D341Med (cell line): Measurements from ENCODE around the gene NOX3.

Experiments
- DNase-seq: peaks from one replicate; pipeline ENCODE4 v3.0.0; 2012; ENCODE audit warnings: low spot score

Gene NOX3

DNA sequence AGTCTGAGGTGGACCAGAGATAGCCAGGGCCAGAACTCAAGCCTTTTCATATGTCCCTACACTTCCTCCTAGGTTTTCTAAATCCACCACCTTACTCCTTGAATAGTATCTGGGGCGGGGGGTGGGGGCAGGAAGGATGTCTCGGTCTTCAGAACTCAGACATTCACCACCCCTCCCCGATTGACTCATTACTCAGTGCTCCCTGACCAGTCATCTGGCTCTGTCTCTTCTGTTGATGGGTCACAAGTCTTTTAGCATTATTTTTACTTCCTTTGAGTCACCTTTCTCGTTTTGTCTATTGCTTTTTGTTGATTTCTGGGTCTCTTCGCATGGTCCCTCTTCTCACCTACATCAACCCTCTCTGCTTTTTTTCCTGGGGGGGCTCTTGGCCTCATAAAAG is 23.3 kb downstream of the NOX3 start:
- DNase-seq = no peak

DNA sequence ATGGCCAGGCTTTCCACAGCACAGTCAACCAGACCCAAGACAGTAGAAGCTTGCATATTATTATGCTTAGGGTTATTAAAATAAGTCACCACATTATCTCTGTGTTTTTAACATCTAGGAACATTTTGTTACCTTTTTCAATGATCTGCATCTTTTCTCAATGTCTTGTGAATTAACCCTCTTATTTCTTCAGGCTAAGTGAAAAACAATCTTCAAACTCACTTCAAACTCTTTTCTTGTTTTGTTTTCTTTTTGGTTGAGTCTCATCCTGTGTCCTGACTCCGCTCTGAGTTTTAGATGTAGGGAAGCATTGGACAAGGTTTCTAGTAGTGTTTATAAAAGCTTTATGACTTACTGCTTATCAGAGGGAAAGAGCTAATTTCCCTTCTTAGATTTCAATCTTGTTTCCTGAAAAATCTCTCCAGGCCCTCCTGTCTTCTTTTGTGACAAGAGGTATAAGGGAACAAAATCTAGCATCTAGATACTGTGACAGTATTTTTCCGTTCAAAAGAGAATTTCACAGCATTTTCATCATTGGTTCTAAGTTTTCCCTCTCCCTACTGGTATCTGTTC is 26.2 kb downstream of the NOX3 start:
- no peak for DNase-seq

DNA sequence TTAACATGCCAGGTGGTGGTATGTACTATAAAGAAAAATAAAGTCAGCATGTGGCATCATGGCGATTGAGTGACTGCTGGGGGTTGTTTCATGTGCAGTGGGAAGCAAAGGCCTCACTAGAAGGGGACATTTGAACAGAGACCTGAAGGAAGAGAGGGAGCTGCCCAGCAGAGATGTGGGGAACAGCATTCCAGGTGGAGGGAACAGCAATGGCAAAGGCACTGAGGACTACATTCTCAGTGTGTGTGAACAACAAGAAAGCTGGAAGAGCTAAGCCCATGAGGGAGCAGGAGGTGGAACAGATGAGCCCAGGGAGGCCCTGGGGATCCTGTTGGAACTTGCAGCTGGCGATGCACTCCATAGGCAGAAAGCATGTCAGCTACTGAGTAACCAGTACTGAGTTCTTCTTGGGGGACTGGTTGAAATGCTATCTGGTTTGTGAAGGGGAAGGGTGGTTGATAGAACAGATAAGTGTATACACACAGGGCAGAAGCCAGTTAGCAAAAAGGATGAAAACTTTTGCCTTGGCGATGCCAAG is 29.2 kb downstream of the NOX3 start:
- no peak for DNase-seq

GRCh38 chr6:155424181-155424580 is 31.5 kb downstream of the NOX3 start:
- no peak for DNase-seq

GRCh38 chr6:155422635-155423034 is 33.0 kb downstream of the NOX3 start:
- no peak for DNase-seq

DNA sequence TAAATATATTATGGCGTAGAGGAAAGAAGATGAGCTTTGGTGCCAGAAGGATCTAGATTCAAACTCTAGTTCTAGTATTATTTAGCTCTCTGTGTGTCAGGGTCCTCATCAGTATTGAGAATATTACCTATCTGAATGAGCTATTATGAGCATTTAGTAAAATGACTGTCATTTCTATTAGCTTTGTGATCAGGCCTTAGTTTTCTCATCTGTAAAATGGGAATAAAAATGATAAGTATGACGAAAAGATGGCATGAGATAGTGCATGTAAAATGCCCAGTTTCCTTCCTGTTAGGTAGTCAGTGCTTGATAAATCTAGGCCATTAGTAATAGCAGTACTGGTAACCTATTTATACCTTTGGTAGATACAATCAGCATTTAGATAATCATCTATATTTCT is 35.1 kb downstream of the NOX3 start:
- no peak for DNase-seq

DNA sequence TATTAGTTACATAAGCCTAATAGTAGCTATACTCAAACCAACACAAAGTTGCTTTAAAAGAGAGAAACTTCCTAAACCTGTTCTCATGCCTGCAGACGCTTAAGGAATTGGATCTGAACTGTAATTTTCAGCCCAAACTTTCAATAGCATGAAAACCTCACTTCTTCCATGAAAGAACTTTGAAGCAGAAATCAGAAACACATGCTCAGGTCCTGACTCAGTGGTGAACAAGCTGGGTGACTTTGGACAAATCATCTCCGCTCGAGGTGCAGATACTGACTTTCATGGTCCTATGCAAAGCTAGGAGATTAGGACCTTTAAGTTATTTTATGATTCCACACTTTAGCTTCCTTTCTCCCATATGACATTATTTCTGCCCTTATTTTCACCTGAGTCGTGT is 36.5 kb downstream of the NOX3 start:
- DNase-seq = no peak

GRCh38 chr6:155418017-155418761 is 37.5 kb downstream of the NOX3 start:
- DNase-seq = no peak

DNA sequence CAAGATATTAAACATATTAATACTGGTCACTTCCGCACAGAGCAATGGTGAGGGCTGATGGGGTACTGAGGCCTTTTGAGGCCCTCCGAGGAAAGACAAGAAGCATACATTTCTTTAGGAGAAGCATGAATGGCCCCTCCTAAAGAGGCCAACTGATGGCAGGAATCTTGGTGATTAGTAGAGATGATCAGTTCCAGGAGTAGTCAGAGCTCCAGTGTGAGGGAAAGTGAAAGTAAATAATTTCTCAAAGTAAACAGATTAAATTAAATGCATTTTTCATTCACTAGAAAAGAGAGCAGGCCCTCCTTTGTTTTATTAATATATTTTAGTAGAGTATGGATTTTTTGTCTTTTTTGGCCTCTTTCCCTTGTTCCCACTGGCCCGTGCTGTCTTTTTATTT is 38.2 kb downstream of the NOX3 start:
- no peak for DNase-seq

GRCh38 chr6:155415953-155416352 is 39.7 kb downstream of the NOX3 start:
- DNase-seq = no peak

DNA sequence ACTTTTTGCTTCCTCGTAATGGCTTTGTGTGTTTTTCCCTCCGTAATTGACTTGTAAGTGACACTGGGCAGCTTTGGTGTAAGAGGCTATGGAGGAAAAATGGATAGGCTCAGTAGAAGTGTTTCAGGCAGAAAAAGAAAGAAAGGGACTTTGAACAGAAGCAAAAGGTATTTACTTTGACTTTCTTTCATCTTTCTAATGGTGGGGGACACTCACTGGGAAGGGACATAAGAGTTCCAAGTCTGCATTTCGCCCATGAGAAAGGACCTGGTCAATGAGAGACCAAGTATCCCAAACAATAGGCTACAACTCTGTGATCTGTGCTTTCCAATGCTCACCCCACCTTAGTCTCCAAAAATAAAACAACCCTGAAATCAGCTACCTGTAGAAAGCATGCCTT is 41.6 kb downstream of the NOX3 start:
- no peak for DNase-seq

GRCh38 chr6:155412335-155412734 is 43.3 kb downstream of the NOX3 start:
- no peak for DNase-seq

- peak; percentile 48 for DNase-seq
Measured at GRCh38 chr6:155411154-155412052, 44.2 kb downstream of the NOX3 start.

GRCh38 chr6:155409391-155409790 is 46.2 kb downstream of the NOX3 start:
- DNase-seq = no peak

- no peak for DNase-seq
Measured at GRCh38 chr6:155408981-155409380, 46.7 kb downstream of the NOX3 start.

DNA sequence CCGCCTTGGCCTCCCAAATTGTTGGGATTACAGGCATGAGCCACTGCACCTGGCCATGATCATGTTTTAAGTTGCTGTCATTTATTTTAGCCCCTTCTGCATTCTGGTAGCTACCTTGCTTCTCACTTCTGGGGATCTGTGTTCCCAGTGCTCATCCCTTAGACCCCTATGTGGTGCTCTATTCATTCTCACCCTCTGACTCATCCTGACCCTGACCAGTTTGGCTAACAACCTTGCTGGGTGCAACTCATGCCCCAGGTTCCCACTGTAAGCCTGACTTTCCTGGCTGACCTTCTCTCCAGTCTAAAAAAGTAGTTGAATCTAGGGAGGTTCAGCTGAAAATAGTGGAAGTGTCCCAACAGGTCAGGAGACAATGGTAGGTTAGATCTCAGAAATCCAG is 47.4 kb downstream of the NOX3 start:
- no peak for DNase-seq

DNA sequence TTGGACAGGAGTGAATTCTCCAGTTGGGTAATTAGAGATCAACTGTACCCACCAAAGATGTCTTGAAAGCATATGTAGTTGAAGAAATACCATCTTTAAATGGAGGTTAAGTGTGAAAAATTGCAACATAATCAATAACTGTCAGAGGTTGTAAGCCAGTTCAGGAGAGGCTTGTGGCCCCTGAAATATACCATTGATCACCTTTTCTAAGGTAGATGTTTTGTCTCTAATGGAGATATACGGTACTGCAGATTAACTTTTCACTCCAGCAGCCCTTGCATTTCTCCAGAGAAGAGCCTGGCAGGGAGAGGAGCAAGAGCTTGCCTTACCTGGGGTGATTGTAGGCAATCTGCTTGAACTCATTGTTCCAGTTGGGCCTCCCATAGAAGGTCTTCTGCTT is 48.8 kb downstream of the NOX3 start:
- no peak for DNase-seq

DNA sequence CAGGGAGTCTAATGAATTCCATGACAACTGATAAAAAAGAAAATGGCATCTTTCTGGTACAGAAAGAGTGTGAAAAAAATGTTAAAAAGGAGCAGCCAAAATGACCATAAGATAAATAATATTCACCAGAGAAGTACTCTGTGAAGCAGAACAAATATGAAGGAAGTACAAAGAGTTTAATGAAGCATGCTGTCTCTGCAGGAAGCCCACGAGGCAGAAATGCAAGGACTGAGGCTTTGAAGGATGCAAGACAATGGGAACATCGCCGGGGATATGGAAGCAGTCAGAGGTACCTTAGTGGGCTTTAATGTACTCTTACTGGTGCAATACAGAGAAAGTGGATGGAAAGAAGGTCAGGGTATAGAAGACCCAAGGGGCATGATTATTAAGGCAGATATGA is 50.7 kb downstream of the NOX3 start:
- DNase-seq = no peak

DNA sequence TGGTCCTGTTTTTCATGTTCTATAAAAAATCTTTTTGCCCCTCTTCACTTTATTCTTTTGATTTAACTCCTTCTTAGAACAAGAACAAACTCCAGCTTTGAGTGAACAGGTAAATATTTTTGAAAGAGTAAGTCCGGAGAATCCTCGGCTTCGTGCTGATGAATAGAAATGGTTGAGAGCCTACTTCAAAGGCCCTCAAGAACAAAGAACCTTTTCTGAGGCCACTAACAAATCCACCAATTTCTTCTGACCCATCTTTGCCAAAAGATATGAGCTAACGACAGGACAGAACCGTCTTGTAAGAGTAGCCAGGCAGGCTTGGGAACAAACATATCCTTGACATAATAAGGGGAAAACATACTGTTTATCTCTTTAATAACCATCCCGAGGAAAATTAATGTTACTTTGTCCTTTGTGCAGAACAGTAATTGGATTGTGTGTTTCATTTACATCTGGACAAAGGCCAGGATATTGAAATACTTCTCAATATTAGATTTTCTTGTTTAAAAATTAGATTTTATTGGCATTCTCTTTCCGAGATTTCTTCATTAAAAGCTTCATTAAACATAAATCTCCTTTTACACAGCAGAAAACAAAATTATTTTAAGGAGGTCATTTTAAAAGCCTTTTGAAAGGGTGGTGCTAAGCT is 52.9 kb downstream of the NOX3 start:
- DNase-seq = no peak

DNA sequence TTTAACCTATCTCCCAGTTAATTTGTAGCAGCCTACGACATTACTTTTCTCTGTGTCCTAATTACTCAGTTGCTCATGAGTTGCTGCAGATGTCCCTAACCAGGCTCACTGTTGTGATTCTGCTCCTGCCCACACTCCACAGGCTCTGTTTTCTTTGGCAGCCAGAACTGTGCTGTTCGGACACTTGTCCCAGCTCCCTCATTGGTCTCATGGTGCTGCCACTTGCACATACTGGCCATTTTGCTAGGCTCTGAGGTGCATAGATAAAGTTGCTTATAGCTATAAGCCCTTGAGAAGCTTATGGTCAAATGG is 55.0 kb downstream of the NOX3 start:
- no peak for DNase-seq

DNA sequence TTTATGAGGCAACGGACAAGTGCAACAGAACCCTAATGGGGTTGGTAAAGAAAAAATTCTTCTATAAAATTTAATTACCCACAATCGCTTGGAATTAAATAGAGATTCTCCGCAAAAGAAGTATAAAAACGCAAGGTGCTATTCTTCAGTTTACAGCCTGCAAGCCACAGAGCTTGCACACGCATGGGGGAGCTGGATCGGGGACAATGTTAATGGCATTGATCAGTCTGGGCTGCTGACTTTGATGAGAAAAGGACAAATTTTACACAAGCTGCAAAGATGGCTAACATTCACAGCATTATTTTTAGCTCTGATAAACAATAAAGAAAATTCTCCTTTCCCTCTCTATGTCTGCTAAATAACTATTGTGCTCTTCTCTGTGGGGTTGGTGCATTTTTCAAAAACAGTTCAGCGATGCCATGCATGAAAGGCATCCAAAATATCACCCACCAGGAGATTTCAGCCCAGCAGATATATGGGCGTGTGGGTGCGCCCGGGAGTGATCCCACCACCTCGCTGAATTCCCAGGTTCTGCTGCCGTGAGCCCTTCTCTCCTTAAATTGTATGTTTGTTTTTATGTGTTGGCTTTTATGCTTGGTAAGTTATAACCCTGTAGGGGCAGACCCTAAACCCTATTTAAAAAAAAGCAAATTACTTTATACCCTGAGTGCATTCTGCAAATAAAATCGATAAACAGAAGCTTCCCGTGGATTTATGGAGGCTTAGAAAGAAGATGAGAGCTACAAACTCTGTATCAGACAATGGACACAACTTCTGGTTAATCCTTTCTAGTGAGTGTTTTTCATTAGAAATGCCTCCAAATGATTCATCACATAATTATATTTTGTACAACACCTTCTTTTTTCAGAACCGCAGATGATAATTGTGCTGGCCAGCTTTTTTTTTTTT is 55.6 kb downstream of the NOX3 start:
- DNase-seq = no peak
